Astrocyte (in vitro differentiated cells and primary cell): ENCODE measurements around the gene SLC9A9.

Experiments used
- EZH2 ChIP-seq: IDR thresholded peaks from 2 replicates; pipeline ENCODE4 v1.6.1; 2012; ENCODE audit warnings: mild to moderate bottlenecking, low read length, inconsistent platforms; ENCODE audit not compliant: insufficient read depth
- TF ChIP-seq, protein P1 (sequence below): IDR thresholded peaks from 2 replicates; pipeline ENCODE4 v1.5.1; 2011; ENCODE audit warnings: low read depth, mild to moderate bottlenecking, inconsistent platforms, low read length, moderate library complexity; ENCODE audit not compliant: insufficient read depth

DNA sequence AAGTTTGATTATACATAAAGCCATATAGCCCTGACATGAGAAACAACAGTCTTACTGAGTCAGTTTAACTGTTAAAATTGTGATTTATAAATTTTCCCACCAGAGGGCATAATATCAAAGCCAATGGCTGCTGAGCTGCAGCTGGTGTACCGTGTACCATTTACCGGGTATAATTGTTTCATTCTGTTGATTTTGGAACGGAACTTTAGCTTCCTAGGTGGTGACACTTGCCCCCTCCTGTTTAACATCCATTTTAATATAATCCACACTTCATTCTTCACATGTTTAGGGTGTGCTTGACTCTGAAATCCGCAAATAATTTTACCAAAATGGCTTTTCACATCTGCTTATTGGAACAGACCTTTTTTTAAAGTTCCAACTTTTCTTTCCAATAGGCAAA is 72.8 kb downstream of the SLC9A9 start:
- TF ChIP-seq, protein P1, sequence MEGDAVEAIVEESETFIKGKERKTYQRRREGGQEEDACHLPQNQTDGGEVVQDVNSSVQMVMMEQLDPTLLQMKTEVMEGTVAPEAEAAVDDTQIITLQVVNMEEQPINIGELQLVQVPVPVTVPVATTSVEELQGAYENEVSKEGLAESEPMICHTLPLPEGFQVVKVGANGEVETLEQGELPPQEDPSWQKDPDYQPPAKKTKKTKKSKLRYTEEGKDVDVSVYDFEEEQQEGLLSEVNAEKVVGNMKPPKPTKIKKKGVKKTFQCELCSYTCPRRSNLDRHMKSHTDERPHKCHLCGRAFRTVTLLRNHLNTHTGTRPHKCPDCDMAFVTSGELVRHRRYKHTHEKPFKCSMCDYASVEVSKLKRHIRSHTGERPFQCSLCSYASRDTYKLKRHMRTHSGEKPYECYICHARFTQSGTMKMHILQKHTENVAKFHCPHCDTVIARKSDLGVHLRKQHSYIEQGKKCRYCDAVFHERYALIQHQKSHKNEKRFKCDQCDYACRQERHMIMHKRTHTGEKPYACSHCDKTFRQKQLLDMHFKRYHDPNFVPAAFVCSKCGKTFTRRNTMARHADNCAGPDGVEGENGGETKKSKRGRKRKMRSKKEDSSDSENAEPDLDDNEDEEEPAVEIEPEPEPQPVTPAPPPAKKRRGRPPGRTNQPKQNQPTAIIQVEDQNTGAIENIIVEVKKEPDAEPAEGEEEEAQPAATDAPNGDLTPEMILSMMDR = peak; percentile 48
- no peak for TF ChIP-seq EZH2
